A549 (cell line): Measurements from ENCODE around the gene HS6ST2. TPM values are rescaled to one million over a fixed set of nuclear protein-coding genes. Genes with fewer than 3 reads are reported as not detected.

ENCODE experiments used
- ATAC-seq, 2 experiments: fragments of 200-7000 bp in 1 of 2; fragments of >200 bp in 1 of 2; cut with Nextera tagmentation in 1 of 2; cut with Tn5 transposase in 1 of 2; 3 replicates each; pipeline versions ENCODE4 v1.8.0 to v1.9.1; 2018 to 2020; ENCODE audit warnings: mild to moderate bottlenecking in 1 of 2, moderate library complexity in 1 of 2
- CTCF ChIA-PET: fragments of 300-600 bp; sonication (Branson Sonifier 250); formaldehyde crosslinking; extraction: SDS; loops from one replicate; lab custom pipeline; 2021; ENCODE audit warnings: antibody characterized with exemption, inconsistent platforms; lab: Yijun Ruan, JAX
- POLR2A ChIA-PET: fragments of 350-600 bp; formaldehyde crosslinking; extraction: SDS; loops from one replicate; lab custom pipeline; 2021; ENCODE audit warnings: antibody characterized with exemption, inconsistent platforms; lab: Yijun Ruan, JAX
- DNase-seq, 2 experiments: peaks; one replicate each; pipeline versions ENCODE4 v3.0.0 to v3.0.0-alpha.2; 2011 to 2016; ENCODE audit warnings: low read depth in 1 of 2, low spot score in 1 of 2
- FAIRE-seq: peaks from 2 replicates; lab custom pipeline; 2011; peaks lifted over from hg19 to GRCh38; lab: Jason Lieb, UNC
- H3K27ac ChIP-seq, 2 experiments: fragments of >200 bp; sonication (Bioruptor Twin); formaldehyde crosslinking; 3 replicates each; pipeline ENCODE4 v1.5.1; 2016 to 2017
- H3K4me1 ChIP-seq: fragments of >200 bp; sonication (Bioruptor Twin); formaldehyde crosslinking; 3 replicates; pipeline ENCODE4 v1.6.1; 2016
- H3K4me2 ChIP-seq: fragments of >200 bp; sonication (Bioruptor Twin); formaldehyde crosslinking; 3 replicates; pipeline ENCODE4 v1.6.1; 2016
- H3K4me3 ChIP-seq: fragments of >200 bp; sonication (Bioruptor Twin); formaldehyde crosslinking; 3 replicates; pipeline ENCODE4 v1.5.1; 2016
- H3K9me3 ChIP-seq: fragments of >200 bp; sonication (Bioruptor Twin); formaldehyde crosslinking; 3 replicates; pipeline ENCODE4 v1.6.1; 2016
- BCL3 ChIP-seq: fragments of >200 bp; sonication (Bioruptor Twin); formaldehyde crosslinking; IDR thresholded peaks from 3 replicates; pipeline ENCODE4 v1.6.1; 2016
- CBX8 ChIP-seq: fragments of 200-600 bp; sonication (generic); IDR thresholded peaks from 2 replicates; pipeline ENCODE4 v1.6.1; 2016
- CHD2 ChIP-seq: fragments of 150-350 bp; IDR thresholded peaks from 2 replicates; pipeline ENCODE4 v1.6.1; 2014; ENCODE audit warnings: low read length; ENCODE audit not compliant: partially characterized antibody
- EHF ChIP-seq: fragments of 250-450 bp; sonication (Bioruptor Pico); IDR thresholded peaks from 2 replicates; pipeline ENCODE4 v1.5.0; 2020; ENCODE audit warnings: mild to moderate bottlenecking
- EP300 ChIP-seq, 2 experiments: fragments of >200 bp; sonication (Bioruptor Twin); formaldehyde crosslinking; IDR thresholded peaks; 2 replicates in 1 of 2; 3 replicates in 1 of 2; pipeline ENCODE4 v1.6.1; 2016 to 2017
- ESRRA ChIP-seq: fragments of 150-350 bp; IDR thresholded peaks from 2 replicates; pipeline ENCODE4 v1.6.1; 2014; ENCODE audit warnings: mild to moderate bottlenecking, low read length, borderline replicate concordance
- FOXS1 ChIP-seq: fragments of 250-450 bp; sonication (Bioruptor Pico); IDR thresholded peaks from 2 replicates; pipeline ENCODE4 v1.5.0; 2020; ENCODE audit warnings: mild to moderate bottlenecking, moderate library complexity
- HEYL ChIP-seq: fragments of 250-450 bp; sonication (Bioruptor Pico); IDR thresholded peaks from 2 replicates; pipeline ENCODE4 v1.8.0; 2021; ENCODE audit warnings: mild to moderate bottlenecking, moderate library complexity
- HMGXB4 ChIP-seq: fragments of 250-450 bp; sonication (Bioruptor Pico); IDR thresholded peaks from 2 replicates; pipeline ENCODE4 v1.5.0; 2021; ENCODE audit warnings: mild to moderate bottlenecking, moderate library complexity, borderline replicate concordance
- HOXA7 ChIP-seq: fragments of 250-450 bp; sonication (Bioruptor Pico); IDR thresholded peaks from 2 replicates; pipeline ENCODE4 v1.5.0; 2020; ENCODE audit warnings: mild to moderate bottlenecking, moderate library complexity
- HOXB13 ChIP-seq: fragments of 250-450 bp; sonication (Bioruptor Pico); IDR thresholded peaks from 2 replicates; pipeline ENCODE4 v1.5.0; 2020; ENCODE audit warnings: low read depth, mild to moderate bottlenecking, moderate library complexity
- JUNB ChIP-seq: fragments of >200 bp; sonication (Bioruptor Twin); formaldehyde crosslinking; IDR thresholded peaks from 2 replicates; pipeline ENCODE4 v1.6.1; 2016
- NFE2L2 ChIP-seq: fragments of 150-350 bp; conservative IDR thresholded peaks from 2 replicates; pipeline ENCODE4 v1.6.1; 2014; ENCODE audit warnings: low read length
- PBX3 ChIP-seq: IDR thresholded peaks from 2 replicates; pipeline ENCODE4 v1.6.1; 2012
- POLR2A ChIP-seq: IDR thresholded peaks from 2 replicates; pipeline ENCODE4 v1.6.1; 2012; ENCODE audit warnings: mild to moderate bottlenecking, low read length
- RARB ChIP-seq: fragments of 250-450 bp; sonication (Bioruptor Pico); IDR thresholded peaks from 2 replicates; pipeline ENCODE4 v1.8.0; 2021; ENCODE audit warnings: mild to moderate bottlenecking, moderate library complexity
- RCOR1 ChIP-seq: fragments of 150-350 bp; IDR thresholded peaks from 2 replicates; pipeline ENCODE4 v1.6.1; 2014; ENCODE audit warnings: antibody characterized with exemption, low read length, low read depth
- SREBF2 ChIP-seq: fragments of 450-650 bp; IDR thresholded peaks from 2 replicates; pipeline ENCODE4 v1.6.1; 2014; ENCODE audit warnings: mild to moderate bottlenecking, moderate library complexity
- USF2 ChIP-seq: fragments of 450-650 bp; IDR thresholded peaks from 2 replicates; pipeline ENCODE4 v1.6.1; 2014; ENCODE audit warnings: antibody characterized with exemption
- ZNF302 ChIP-seq: fragments of 250-450 bp; sonication (Bioruptor Pico); IDR thresholded peaks from 2 replicates; pipeline ENCODE4 v1.9.0; 2021; ENCODE audit warnings: inconsistent platforms, mild to moderate bottlenecking, moderate library complexity
- ZSCAN20 ChIP-seq: fragments of 250-450 bp; sonication (Bioruptor Pico); IDR thresholded peaks from 2 replicates; pipeline ENCODE4 v1.8.0; 2022; ENCODE audit warnings: mild to moderate bottlenecking, moderate library complexity
- WGBS: methylation state at CpG from one replicate; pipeline ENCODE4 v1.1.6; 2017; ENCODE audit errors: missing lambda C conversion rate; 5-methylcytosine and 5-hydroxymethylcytosine counted together
- polyA plus RNA-seq, 4 experiments: library from polyadenylated mRNA; depleted of rRNA in 3 of 4; stranded (reverse); fragments of >200 nt; fragmentation: RNase III in 1 of 4; extraction: RNeasy Plus Mini Kit Qiagen cat#74134 plus additional on column Dnase treatment in 1 of 4; gene quantifications; 2 replicates in 3 of 4; 3 replicates in 1 of 4; pipeline ENCODE4 v1.2.3, GENCODE V29; 2011 to 2017

The HS6ST2 gene
- polyA plus RNA-seq, 2 of the 4 experiments (the other 2 are of a cell fraction), result 0.01 to 0.04 TPM

- H3K9me3 ChIP-seq, result no peaks in the 10 kb centered on the region
- no peak overlapping the region for H3K4me3 ChIP-seq
- ATAC-seq, result no peak
- no peak for DNase-seq
- no peak overlapping the region for H3K27ac ChIP-seq
- ChIA-PET CTCF (no interaction called here), POLR2A (no interaction called here)
- FAIRE-seq, result no peak
- TF ChIP-seq FOXS1 (CRISPR knock-in tag), result no peak
- TF ChIP-seq RARB, result no peak
- TF ChIP-seq HMGXB4, result no peak
- no peak for TF ChIP-seq HEYL (CRISPR knock-in tag)
- TF ChIP-seq CHD2, result no peak
- TF ChIP-seq CBX8, result no peak
- TF ChIP-seq HOXB13 (CRISPR knock-in tag), result no peak
- TF ChIP-seq ZNF302 (CRISPR knock-in tag), result no peak
- TF ChIP-seq EP300 (IDR thresholded peaks at IDR 0.05), result no peak
- TF ChIP-seq POLR2A, result no peak
- TF ChIP-seq ZSCAN20 (CRISPR knock-in tag), result no peak
- no peak for TF ChIP-seq USF2
- TF ChIP-seq ESRRA, result no peak
- no peak for TF ChIP-seq RCOR1
- no peak for TF ChIP-seq PBX3
- no peak for TF ChIP-seq NFE2L2
- no peaks in the 10 kb centered on the region for H3K4me1 ChIP-seq
- WGBS, result 39% methylated on average over 7 of the region's 7 CpGs
- H3K4me2 ChIP-seq, result no peak overlapping the region
Measured at GRCh38 chrX:132775263-132775823, 183.1 kb downstream of the HS6ST2 start.

- ChIA-PET POLR2A (no interaction called here), CTCF (interaction anchor here (1.4 kb wide), 1 partner anchor 10 kb away, joined by 3 read pairs; no protein-coding TSS in a partner anchor)
- DNase-seq (no peak), ATAC-seq (no peak), FAIRE-seq (no peak)
- no peak for TF ChIP-seq JUNB
- no peak for TF ChIP-seq HEYL (CRISPR knock-in tag)
- no peak for TF ChIP-seq EHF (CRISPR knock-in tag)
- TF ChIP-seq SREBF2, result no peak
- TF ChIP-seq ZNF302 (CRISPR knock-in tag), result no peak
- no peak for TF ChIP-seq ESRRA
- TF ChIP-seq HOXA7 (CRISPR knock-in tag), result no peak
- no peak for TF ChIP-seq BCL3
- Histone ChIP-seq H3K4me2 (no peak overlapping the region), H3K27ac (no peak overlapping the region), H3K9me3 (no peaks in the 10 kb centered on the region), H3K4me1 (no peaks in the 10 kb centered on the region), H3K4me3 (no peak overlapping the region)
- WGBS, result 16% methylated on average over 5 of the region's 5 CpGs
Measured at GRCh38 chrX:132774010-132774714, 184.3 kb downstream of the HS6ST2 start.
